Stimulated activated CD8-positive, alpha-beta memory T cell treated with anti-CD3 and anti-CD28 coated beads, Interleukin-12 subunit alpha, Interleukin-12 subunit beta, amount 100 ng/mL, for 4 hours (primary cell): Measurements from ENCODE around the gene RNFT1.
"Not testable (repeated sequence)": the region's sequence is repeated elsewhere in the genome, so short reads cannot be mapped to it uniquely, and the experiment has no call there.

Experiments
- DNase-seq: peaks from one replicate; pipeline ENCODE4 v3.0.0-alpha.2; 2020; ENCODE audit warnings: low read depth

Gene RNFT1

DNA sequence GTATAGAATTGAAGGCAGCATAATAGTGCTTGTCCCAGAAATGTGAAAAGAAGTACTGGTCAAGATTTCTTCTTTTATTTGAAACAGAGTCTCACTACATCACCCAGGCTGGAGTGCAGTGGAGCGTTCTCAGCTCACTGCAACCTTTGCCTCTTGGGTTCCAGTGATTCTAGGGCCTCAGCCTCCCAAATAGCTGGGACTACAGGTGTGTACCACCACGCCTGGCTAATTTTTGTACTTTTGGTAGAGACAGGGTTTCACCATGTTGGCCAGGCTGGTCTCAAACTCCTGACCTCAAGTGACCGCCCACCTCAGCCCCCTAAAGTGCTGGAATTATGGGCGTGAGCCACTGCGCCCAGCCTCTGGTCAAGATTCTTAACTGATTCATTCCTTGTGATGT lies 43.9 kb downstream of the RNFT1 start:
- not testable (repeated sequence) for DNase-seq

DNA sequence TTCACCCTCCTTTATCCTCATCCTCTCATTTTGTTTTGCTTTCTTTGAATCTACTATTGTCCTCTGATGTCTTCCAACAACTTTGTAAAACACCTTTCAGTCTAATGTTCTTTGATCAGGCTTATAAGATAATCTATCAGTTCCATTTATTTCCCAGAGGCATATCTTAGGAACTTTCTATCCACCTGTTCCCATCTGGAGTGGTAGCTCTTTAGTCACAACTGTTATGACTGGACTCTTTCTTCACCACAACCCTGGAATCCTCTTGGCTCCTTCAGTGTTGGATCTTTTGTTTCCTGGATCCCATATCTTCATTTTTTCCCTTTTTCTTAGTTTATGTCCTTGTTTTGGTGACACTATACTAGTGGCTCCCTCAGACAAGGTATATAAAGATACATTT lies 48.1 kb downstream of the RNFT1 start:
- no peak for DNase-seq

DNA sequence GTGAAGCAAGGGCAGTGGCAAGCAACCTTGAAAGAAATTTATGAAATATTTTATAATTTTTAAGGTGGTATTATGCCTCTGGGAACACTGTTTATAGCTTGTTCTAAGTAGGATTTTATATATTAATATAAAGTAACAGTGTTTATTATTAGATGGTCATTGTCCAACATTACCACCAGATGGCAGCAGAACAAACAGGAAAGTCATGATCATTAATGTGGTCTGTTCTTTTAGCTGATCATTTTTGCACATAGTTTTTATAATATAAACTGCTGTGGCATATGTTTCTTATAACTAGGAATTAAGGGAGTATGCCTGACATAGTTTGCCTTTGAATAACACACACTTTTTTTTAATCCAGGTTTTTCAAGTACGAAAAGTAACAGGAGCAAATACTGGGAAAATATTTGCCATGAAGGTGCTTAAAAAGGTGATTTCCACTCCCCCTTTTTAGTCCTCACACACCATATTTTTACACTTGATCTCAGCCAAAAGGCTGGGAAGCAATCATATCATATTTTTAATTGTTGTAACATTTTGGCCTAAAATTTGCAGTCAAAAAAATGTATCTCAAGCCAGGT lies 50.2 kb downstream of the RNFT1 start:
- no peak for DNase-seq

DNA sequence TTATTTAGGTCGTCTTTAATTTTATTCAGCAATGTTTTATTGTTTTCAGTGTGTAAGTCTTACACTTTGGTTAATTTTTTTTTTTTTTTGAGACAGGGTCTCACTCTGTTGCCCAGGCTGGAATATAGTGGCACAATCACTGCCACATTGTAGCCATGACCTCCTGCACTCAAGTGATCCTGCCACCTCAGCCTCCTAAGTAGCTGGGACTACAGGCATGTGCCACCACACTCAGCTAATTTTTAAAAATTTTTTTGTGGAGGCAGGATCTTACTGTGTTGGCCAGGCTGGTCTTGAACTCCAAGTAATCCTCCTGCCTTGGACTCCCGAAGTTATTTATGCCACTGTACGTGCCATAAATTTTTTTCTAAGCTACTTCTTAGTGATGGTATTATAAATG lies 57.1 kb downstream of the RNFT1 start:
- no peak for DNase-seq

GRCh38 chr17:59903455-59903854 lies 61.1 kb downstream of the RNFT1 start:
- no peak for DNase-seq
